HG03196 (cell line): ENCODE data around the gene EMILIN3.

Experiments used
- ATAC-seq: cut with Tn5 transposase; IDR thresholded peaks from one replicate; pipeline ENCODE4 v1.9.1; 2021; ENCODE audit not compliant: unreplicated experiment

EMILIN3 gene

GRCh38 chr20:41366546-41367392 is at the start of gene EMILIN3:
TSS of gene EMILIN3 (minus strand) at chr20:41366818. CDS start at chr20:41366634, 184 bp downstream.
- no peak for ATAC-seq

GRCh38 chr20:41415191-41415590 is 48.6 kb upstream of the EMILIN3 start:
- ATAC-seq, result no peak

GRCh38 chr20:41413169-41413568 is 46.6 kb upstream of the EMILIN3 start:
- no peak for ATAC-seq

GRCh38 chr20:41412324-41413120 is 45.9 kb upstream of the EMILIN3 start:
- ATAC-seq, result no peak

GRCh38 chr20:41411391-41411847 is 44.8 kb upstream of the EMILIN3 start:
- no peak for ATAC-seq

- no peak for ATAC-seq
Measured at GRCh38 chr20:41408986-41409385, 42.4 kb upstream of the EMILIN3 start.

GRCh38 chr20:41408156-41408794 is 41.7 kb upstream of the EMILIN3 start:
- ATAC-seq, result peak; percentile 73

- no peak for ATAC-seq
Measured at GRCh38 chr20:41407607-41408006, 41.0 kb upstream of the EMILIN3 start.

GRCh38 chr20:41406896-41407444 is 40.4 kb upstream of the EMILIN3 start:
- ATAC-seq, result no peak

- ATAC-seq, result no peak
Measured at GRCh38 chr20:41406353-41406752, 39.7 kb upstream of the EMILIN3 start.

GRCh38 chr20:41405436-41405835 is 38.8 kb upstream of the EMILIN3 start:
- no peak for ATAC-seq

GRCh38 chr20:41403604-41404003 is 37.0 kb upstream of the EMILIN3 start:
- ATAC-seq, result no peak

GRCh38 chr20:41398408-41398807 is 31.8 kb upstream of the EMILIN3 start:
- no peak for ATAC-seq

- no peak for ATAC-seq
Measured at GRCh38 chr20:41395667-41396664, 29.3 kb upstream of the EMILIN3 start.

- no peak for ATAC-seq
Measured at GRCh38 chr20:41394931-41395666, 28.5 kb upstream of the EMILIN3 start.

GRCh38 chr20:41394081-41394480 is 27.5 kb upstream of the EMILIN3 start:
- no peak for ATAC-seq

GRCh38 chr20:41393705-41394066 is 27.1 kb upstream of the EMILIN3 start:
- ATAC-seq, result no peak

- no peak for ATAC-seq
Measured at GRCh38 chr20:41392871-41393704, 26.5 kb upstream of the EMILIN3 start.
